ENCODE data around the gene KCNQ1. TPM values are rescaled to one million over a fixed set of nuclear protein-coding genes. Genes with fewer than 3 reads are reported as not detected.

KCNQ1 gene
- total and polyA plus RNA-seq, 2 experiments from 2014 or later = 0.45 to 0.87 TPM

DNA sequence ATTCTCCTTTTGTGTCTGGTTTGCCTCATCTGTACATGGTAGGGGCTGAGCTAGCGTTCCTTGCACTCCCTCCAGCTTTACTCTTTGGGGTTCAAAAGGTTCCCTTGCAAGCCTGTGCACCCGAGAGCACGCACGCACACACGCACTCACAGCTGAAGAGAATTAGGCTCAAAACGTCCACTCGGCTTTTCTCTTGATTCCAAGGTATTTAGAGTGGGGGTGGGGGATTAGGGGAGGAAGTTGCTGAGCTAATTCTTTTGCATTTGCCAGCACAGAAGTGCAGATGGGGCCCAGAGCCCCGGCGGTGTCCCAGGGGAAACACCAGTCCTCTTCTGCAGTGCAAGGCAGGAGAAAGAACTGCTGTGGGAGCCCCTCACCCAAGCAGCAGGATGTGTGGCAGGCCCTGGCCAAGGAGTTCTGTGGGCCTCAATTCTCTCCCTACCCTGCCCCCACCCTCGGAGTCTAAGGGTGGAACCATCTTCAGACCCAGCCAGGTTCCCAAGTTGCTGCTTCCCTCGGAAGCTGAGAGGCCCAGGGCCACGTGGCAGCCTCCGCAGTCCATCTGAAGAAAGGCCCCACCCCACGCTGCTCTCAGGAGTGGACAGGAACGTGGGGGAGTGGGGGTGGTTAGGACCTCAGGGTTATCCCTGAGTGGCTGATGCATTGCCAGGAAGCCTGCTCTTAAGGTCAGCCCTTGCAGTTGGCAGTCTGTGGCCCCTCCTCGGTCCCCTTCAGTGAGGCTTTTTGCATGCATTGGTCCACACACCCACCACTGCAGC is 258.7 kb downstream of the KCNQ1 start (continued):
- TF ChIP-seq, protein P1, sequence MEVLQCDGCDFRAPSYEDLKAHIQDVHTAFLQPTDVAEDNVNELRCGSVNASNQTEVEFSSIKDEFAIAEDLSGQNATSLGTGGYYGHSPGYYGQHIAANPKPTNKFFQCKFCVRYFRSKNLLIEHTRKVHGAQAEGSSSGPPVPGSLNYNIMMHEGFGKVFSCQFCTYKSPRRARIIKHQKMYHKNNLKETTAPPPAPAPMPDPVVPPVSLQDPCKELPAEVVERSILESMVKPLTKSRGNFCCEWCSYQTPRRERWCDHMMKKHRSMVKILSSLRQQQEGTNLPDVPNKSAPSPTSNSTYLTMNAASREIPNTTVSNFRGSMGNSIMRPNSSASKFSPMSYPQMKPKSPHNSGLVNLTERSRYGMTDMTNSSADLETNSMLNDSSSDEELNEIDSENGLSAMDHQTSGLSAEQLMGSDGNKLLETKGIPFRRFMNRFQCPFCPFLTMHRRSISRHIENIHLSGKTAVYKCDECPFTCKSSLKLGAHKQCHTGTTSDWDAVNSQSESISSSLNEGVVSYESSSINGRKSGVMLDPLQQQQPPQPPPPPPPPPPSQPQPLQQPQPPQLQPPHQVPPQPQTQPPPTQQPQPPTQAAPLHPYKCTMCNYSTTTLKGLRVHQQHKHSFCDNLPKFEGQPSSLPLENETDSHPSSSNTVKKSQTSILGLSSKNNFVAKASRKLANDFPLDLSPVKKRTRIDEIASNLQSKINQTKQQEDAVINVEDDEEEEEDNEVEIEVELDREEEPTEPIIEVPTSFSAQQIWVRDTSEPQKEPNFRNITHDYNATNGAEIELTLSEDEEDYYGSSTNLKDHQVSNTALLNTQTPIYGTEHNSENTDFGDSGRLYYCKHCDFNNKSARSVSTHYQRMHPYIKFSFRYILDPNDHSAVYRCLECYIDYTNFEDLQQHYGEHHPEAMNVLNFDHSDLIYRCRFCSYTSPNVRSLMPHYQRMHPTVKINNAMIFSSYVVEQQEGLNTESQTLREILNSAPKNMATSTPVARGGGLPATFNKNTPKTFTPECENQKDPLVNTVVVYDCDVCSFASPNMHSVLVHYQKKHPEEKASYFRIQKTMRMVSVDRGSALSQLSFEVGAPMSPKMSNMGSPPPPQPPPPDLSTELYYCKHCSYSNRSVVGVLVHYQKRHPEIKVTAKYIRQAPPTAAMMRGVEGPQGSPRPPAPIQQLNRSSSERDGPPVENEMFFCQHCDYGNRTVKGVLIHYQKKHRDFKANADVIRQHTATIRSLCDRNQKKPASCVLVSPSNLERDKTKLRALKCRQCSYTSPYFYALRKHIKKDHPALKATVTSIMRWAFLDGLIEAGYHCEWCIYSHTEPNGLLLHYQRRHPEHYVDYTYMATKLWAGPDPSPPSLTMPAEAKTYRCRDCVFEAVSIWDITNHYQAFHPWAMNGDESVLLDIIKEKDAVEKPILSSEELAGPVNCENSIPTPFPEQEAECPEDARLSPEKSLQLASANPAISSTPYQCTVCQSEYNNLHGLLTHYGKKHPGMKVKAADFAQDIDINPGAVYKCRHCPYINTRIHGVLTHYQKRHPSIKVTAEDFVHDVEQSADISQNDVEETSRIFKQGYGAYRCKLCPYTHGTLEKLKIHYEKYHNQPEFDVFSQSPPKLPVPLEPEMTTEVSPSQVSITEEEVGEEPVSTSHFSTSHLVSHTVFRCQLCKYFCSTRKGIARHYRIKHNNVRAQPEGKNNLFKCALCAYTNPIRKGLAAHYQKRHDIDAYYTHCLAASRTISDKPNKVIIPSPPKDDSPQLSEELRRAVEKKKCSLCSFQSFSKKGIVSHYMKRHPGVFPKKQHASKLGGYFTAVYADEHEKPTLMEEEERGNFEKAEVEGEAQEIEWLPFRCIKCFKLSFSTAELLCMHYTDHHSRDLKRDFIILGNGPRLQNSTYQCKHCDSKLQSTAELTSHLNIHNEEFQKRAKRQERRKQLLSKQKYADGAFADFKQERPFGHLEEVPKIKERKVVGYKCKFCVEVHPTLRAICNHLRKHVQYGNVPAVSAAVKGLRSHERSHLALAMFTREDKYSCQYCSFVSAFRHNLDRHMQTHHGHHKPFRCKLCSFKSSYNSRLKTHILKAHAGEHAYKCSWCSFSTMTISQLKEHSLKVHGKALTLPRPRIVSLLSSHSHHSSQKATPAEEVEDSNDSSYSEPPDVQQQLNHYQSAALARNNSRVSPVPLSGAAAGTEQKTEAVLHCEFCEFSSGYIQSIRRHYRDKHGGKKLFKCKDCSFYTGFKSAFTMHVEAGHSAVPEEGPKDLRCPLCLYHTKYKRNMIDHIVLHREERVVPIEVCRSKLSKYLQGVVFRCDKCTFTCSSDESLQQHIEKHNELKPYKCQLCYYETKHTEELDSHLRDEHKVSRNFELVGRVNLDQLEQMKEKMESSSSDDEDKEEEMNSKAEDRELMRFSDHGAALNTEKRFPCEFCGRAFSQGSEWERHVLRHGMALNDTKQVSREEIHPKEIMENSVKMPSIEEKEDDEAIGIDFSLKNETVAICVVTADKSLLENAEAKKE (CRISPR knock-in tag; IDR thresholded peaks at IDR 0.05) = no peak
- TF ChIP-seq EZH2 (IDR thresholded peaks at IDR 0.05; ENCODE audit: low read depth, unreplicated experiment) = no peak
- no peak for TF ChIP-seq ZNF331 (CRISPR knock-in tag; IDR thresholded peaks at IDR 0.05; ENCODE audit: low read depth)
- TF ChIP-seq POLR2AphosphoS5 (IDR thresholded peaks at IDR 0.05; ENCODE audit: low read depth) = no peak
- TF ChIP-seq JUNB (IDR thresholded peaks at IDR 0.05; ENCODE audit: unreplicated experiment) = no peak
- no peak for TF ChIP-seq STAT1 (IDR thresholded peaks at IDR 0.05; ENCODE audit: unreplicated experiment)
- TF ChIP-seq NANOG (IDR thresholded peaks at IDR 0.05; ENCODE audit: borderline replicate concordance) = no peak
- TF ChIP-seq, protein P2, sequence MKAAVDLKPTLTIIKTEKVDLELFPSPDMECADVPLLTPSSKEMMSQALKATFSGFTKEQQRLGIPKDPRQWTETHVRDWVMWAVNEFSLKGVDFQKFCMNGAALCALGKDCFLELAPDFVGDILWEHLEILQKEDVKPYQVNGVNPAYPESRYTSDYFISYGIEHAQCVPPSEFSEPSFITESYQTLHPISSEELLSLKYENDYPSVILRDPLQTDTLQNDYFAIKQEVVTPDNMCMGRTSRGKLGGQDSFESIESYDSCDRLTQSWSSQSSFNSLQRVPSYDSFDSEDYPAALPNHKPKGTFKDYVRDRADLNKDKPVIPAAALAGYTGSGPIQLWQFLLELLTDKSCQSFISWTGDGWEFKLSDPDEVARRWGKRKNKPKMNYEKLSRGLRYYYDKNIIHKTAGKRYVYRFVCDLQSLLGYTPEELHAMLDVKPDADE (IDR thresholded peaks at IDR 0.05) = no peak

DNA sequence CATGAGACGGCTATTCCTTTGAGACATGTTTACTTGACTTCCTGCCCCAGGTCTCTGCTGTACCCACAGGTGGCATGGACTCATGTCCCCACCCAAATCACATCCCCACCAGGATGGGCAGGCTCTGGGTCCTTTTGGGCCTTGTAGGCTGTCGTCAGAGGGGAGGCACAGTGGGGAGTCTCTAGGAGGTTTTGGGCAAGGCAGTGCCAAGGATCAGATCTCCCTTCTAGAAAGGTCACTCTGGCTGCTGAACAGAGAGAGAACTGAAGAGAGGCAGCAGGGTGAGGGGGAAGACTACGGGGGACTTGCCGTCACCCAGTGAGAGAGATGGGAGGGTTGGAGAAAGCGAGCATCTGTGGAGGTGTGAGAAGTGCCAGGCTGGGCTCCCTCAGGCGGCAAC is 259.5 kb downstream of the KCNQ1 start:
- peaks cover 22% of the 10 kb centered on the region for H3K4me1 Mint-ChIP-seq
- Histone ChIP-seq H2AFZ (no peak overlapping the region), H4K20me1 (replicated peaks; ENCODE audit: insufficient read depth) (no peaks in the 10 kb centered on the region), H3K9me2 (ENCODE audit: insufficient read depth) (no peaks in the 10 kb centered on the region), H3F3A (replicated peaks; ENCODE audit: low read depth) (no peaks in the 10 kb centered on the region), H3K27me3 (ENCODE audit: insufficient read depth) (peaks cover 62% of the 10 kb centered on the region), H3K4me3 (no peak overlapping the region), H3K4me2 (no peak overlapping the region), H3K4me1 (ENCODE audit: insufficient read depth) (peaks cover 5% of the 10 kb centered on the region; the same call in 1 of the 2 replicates), H3K36me3 (ENCODE audit: insufficient read depth) (no peaks in the 10 kb centered on the region), H3K79me2 (replicated peaks; ENCODE audit: insufficient read depth) (no peaks in the 10 kb centered on the region), H3K27ac (ENCODE audit: low read depth) (no peak overlapping the region)
- peaks cover 20% of the 10 kb centered on the region for H3K9me3 Mint-ChIP-seq
- H3K4me3 Mint-ChIP-seq = no peak overlapping the region; the same call in 2 of the 3 replicates
- H3K36me3 Mint-ChIP-seq (ENCODE audit: low read depth) = peaks cover 24% of the 10 kb centered on the region
- DNase-seq (ENCODE audit: low spot score) (no peak), ATAC-seq (no peak)
- H3K27me3 Mint-ChIP-seq (ENCODE audit: insufficient read depth, low read depth, poor library complexity) = peaks cover 55% of the 10 kb centered on the region
- H3K27ac Mint-ChIP-seq = no peak overlapping the region
- TF ChIP-seq ZNF331 (CRISPR knock-in tag; IDR thresholded peaks at IDR 0.05; ENCODE audit: low read depth) (no peak), POLR2AphosphoS5 (IDR thresholded peaks at IDR 0.05; ENCODE audit: low read depth) (no peak)
- TF ChIP-seq, protein P2 (IDR thresholded peaks at IDR 0.05) = no peak
- TF ChIP-seq, protein P3, sequence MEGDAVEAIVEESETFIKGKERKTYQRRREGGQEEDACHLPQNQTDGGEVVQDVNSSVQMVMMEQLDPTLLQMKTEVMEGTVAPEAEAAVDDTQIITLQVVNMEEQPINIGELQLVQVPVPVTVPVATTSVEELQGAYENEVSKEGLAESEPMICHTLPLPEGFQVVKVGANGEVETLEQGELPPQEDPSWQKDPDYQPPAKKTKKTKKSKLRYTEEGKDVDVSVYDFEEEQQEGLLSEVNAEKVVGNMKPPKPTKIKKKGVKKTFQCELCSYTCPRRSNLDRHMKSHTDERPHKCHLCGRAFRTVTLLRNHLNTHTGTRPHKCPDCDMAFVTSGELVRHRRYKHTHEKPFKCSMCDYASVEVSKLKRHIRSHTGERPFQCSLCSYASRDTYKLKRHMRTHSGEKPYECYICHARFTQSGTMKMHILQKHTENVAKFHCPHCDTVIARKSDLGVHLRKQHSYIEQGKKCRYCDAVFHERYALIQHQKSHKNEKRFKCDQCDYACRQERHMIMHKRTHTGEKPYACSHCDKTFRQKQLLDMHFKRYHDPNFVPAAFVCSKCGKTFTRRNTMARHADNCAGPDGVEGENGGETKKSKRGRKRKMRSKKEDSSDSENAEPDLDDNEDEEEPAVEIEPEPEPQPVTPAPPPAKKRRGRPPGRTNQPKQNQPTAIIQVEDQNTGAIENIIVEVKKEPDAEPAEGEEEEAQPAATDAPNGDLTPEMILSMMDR (conservative IDR thresholded peaks at IDR 0.05; ENCODE audit: low read depth in 2 of 2) = no peak
- TF ChIP-seq, protein P4, sequence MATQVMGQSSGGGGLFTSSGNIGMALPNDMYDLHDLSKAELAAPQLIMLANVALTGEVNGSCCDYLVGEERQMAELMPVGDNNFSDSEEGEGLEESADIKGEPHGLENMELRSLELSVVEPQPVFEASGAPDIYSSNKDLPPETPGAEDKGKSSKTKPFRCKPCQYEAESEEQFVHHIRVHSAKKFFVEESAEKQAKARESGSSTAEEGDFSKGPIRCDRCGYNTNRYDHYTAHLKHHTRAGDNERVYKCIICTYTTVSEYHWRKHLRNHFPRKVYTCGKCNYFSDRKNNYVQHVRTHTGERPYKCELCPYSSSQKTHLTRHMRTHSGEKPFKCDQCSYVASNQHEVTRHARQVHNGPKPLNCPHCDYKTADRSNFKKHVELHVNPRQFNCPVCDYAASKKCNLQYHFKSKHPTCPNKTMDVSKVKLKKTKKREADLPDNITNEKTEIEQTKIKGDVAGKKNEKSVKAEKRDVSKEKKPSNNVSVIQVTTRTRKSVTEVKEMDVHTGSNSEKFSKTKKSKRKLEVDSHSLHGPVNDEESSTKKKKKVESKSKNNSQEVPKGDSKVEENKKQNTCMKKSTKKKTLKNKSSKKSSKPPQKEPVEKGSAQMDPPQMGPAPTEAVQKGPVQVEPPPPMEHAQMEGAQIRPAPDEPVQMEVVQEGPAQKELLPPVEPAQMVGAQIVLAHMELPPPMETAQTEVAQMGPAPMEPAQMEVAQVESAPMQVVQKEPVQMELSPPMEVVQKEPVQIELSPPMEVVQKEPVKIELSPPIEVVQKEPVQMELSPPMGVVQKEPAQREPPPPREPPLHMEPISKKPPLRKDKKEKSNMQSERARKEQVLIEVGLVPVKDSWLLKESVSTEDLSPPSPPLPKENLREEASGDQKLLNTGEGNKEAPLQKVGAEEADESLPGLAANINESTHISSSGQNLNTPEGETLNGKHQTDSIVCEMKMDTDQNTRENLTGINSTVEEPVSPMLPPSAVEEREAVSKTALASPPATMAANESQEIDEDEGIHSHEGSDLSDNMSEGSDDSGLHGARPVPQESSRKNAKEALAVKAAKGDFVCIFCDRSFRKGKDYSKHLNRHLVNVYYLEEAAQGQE (IDR thresholded peaks at IDR 0.05; ENCODE audit: unreplicated experiment) = no peak

Data from GM23338 (cell line).